ENCODE data around the gene NELFCD.

The NELFCD gene, protein sequence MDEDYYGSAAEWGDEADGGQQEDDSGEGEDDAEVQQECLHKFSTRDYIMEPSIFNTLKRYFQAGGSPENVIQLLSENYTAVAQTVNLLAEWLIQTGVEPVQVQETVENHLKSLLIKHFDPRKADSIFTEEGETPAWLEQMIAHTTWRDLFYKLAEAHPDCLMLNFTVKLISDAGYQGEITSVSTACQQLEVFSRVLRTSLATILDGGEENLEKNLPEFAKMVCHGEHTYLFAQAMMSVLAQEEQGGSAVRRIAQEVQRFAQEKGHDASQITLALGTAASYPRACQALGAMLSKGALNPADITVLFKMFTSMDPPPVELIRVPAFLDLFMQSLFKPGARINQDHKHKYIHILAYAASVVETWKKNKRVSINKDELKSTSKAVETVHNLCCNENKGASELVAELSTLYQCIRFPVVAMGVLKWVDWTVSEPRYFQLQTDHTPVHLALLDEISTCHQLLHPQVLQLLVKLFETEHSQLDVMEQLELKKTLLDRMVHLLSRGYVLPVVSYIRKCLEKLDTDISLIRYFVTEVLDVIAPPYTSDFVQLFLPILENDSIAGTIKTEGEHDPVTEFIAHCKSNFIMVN

DNA sequence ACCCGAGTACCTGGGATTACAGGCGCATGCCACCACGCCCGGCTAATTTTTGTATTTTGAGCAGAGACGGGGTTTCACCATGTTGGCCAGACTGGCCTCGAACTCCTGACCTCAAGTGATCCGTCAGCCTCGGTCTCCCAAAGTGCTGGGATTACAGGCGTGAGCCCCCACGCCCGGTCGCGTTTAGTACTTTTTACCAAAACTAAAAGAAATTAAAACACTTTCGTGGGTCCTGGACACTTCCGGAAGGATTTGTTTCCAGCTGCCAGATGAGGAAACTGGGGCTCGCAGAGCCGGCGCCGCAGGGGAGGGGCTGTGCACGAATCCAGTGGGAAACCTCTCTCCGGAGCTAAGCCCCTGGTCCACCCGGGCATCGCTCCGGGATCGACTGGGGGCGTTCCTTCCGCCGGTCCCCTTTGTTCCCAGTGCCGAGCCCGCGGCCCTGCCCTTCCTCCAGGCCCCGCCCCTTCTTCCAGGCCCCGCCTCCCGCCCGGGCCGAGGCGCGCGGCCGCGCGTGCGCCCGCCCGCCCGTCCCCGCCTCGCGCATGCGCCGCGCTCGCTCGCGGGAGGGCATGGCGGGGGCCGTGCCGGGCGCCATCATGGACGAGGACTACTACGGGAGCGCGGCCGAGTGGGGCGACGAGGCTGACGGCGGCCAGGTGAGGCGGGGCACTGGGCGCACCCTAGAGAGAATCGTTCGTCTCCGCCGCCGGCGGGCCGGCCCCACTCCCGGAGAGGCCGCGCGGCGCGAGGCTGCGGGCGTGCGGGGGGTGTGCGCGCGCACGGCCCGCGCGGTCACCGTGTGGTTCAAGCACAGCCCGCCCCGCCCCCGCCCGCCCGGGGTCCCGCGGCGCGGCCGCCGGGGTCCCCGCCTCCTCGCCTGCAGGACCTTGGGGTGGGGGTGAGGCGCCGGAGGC is at the start of gene NELFCD:
Gene NELFCD, plus strand, starts transcription at position 546 of the 917 bp plus-strand sequence. Its CDS starts 54 bp downstream, at position 600.
- Histone ChIP-seq H3K36me3 (ENCODE audit: control insufficient read depth in 2 of 2, insufficient read depth in 1 of 2, low read length in 2 of 2) (peaks cover 0 to 14% of the 10 kb centered on the region in 2 experiments; a peak in 2 of 3 replicates), H3K9me3 (ENCODE audit: control insufficient read depth, insufficient read depth, low read depth, low read length) (no peaks in the 10 kb centered on the region), H3K27ac (ENCODE audit: extremely low read depth, low read depth, low read length) (peak within 1 kb of the TSS; percentile 77), H3K4me1 (ENCODE audit: control insufficient read depth, insufficient read depth, low read length) (no peaks in the 10 kb centered on the region), H3K4me3 (ENCODE audit: low read depth, low read length) (peak within 1 kb of the TSS; percentile 84)
- ChIA-PET POLR2A (interaction anchor here (0.6 to 3.0 kb wide), 6 partner anchors 8 to 124 kb away, joined by 3 to 14 read pairs (median 5); partner anchors contain the start of gene ATP5F1E), CTCF (interaction anchor here (0.6 kb wide), 1 partner anchor 492 kb away, joined by 6 read pairs; no protein-coding TSS in a partner anchor)
- TF ChIP-seq ZBTB11 (tag by site-specific recombination; conservative IDR thresholded peaks at IDR 0.05; ENCODE audit: low read depth) (peak; percentile 77), ZXDB (tag by site-specific recombination; IDR thresholded peaks at IDR 0.05) (peak; percentile 70), ZNF292 (tag by site-specific recombination; IDR thresholded peaks at IDR 0.05; ENCODE audit: borderline replicate concordance, low read depth) (no peak), ZNF626 (tag by site-specific recombination; IDR thresholded peaks at IDR 0.05) (no peak), ZNF335 (tag by site-specific recombination; conservative IDR thresholded peaks at IDR 0.05) (peak; percentile 78), YY2 (tag by site-specific recombination; IDR thresholded peaks at IDR 0.05) (peak; percentile 63; the same call in 1 of the 2 replicates), ZBTB17 (tag by site-specific recombination; IDR thresholded peaks at IDR 0.05) (peak; percentile 75), ZNF830 (tag by site-specific recombination; IDR thresholded peaks at IDR 0.05; ENCODE audit: low read depth) (no peak), ZSCAN18 (tag by site-specific recombination; IDR thresholded peaks at IDR 0.05) (no peak), ZNF398 (tag by site-specific recombination; IDR thresholded peaks at IDR 0.05) (no peak), GLI2 (tag by site-specific recombination; IDR thresholded peaks at IDR 0.05; ENCODE audit: borderline replicate concordance, low read depth) (no peak), ZNF555 (tag by site-specific recombination; conservative IDR thresholded peaks at IDR 0.05) (no peak), ZNF146 (tag by site-specific recombination; IDR thresholded peaks at IDR 0.05) (no peak), YY1 (tag by site-specific recombination; IDR thresholded peaks at IDR 0.05) (peak; percentile 69; the same call in 1 of the 2 replicates), OSR2 (tag by site-specific recombination; IDR thresholded peaks at IDR 0.05) (no peak), BCL11A (tag by site-specific recombination; IDR thresholded peaks at IDR 0.05; ENCODE audit: low read depth) (no peak), HOXD13 (CRISPR knock-in tag; IDR thresholded peaks at IDR 0.05; ENCODE audit: borderline replicate concordance) (no peak), PATZ1 (tag by site-specific recombination; IDR thresholded peaks at IDR 0.05) (peak; percentile 55; the same call in 1 of the 2 replicates)
- TF ChIP-seq, protein P1, sequence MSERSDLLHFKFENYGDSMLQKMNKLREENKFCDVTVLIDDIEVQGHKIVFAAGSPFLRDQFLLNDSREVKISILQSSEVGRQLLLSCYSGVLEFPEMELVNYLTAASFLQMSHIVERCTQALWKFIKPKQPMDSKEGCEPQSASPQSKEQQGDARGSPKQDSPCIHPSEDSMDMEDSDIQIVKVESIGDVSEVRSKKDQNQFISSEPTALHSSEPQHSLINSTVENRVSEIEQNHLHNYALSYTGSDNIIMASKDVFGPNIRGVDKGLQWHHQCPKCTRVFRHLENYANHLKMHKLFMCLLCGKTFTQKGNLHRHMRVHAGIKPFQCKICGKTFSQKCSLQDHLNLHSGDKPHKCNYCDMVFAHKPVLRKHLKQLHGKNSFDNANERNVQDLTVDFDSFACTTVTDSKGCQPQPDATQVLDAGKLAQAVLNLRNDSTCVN (tag by site-specific recombination; optimal IDR thresholded peaks at IDR 0.05), result peak; percentile 74
- TF ChIP-seq, protein P2, sequence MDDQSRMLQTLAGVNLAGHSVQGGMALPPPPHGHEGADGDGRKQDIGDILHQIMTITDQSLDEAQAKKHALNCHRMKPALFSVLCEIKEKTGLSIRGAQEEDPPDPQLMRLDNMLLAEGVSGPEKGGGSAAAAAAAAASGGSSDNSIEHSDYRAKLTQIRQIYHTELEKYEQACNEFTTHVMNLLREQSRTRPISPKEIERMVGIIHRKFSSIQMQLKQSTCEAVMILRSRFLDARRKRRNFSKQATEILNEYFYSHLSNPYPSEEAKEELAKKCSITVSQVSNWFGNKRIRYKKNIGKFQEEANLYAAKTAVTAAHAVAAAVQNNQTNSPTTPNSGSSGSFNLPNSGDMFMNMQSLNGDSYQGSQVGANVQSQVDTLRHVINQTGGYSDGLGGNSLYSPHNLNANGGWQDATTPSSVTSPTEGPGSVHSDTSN (CRISPR knock-in tag; IDR thresholded peaks at IDR 0.05), result no peak

Measured in HEK293 (cell line).